Kidney epithelial cell (primary cell): Measurements from ENCODE around the gene FAM83E. TPM values are rescaled to one million over a fixed set of nuclear protein-coding genes. Genes with fewer than 3 reads are reported as not detected.

Source experiments
- DNase-seq: peaks from one replicate; pipeline ENCODE4 v3.0.0-alpha.2; 2010; ENCODE audit warnings: low read depth
- H3K27me3 ChIP-seq: 2 replicates; pipeline ENCODE4 v1.6.0; 2011; ENCODE audit warnings: low read length; ENCODE audit not compliant: control insufficient read depth, insufficient read depth
- H3K36me3 ChIP-seq: 2 replicates; pipeline ENCODE4 v1.5.1; 2011; ENCODE audit warnings: low read length; ENCODE audit not compliant: control insufficient read depth, insufficient read depth
- H3K4me3 ChIP-seq: 2 replicates; pipeline ENCODE4 v1.5.1; 2011; ENCODE audit warnings: low read depth, mild to moderate bottlenecking, control low read depth, low read length
- total RNA-seq: library from RNA; depleted of rRNA; stranded (reverse); fragments of >200 nt; gene quantifications from 2 replicates; pipeline ENCODE4 v1.2.3, GENCODE V29; 2015
- TF ChIP-seq, protein P1 (sequence below): IDR thresholded peaks from 2 replicates; pipeline ENCODE4 v1.5.1; 2011; ENCODE audit warnings: mild to moderate bottlenecking, moderate library complexity, low read length, control low read depth, inconsistent platforms; ENCODE audit not compliant: insufficient read depth, poor library complexity, severe bottlenecking

FAM83E gene
- total RNA-seq, 1 donor from 2014 or later = 0.25 TPM

GRCh38 chr19:48650974-48651682, 36.3 kb upstream of the FAM83E start:
- no peak overlapping the region for H3K4me3 ChIP-seq
- no peaks in the 10 kb centered on the region for H3K36me3 ChIP-seq
- H3K27me3 ChIP-seq = no peaks in the 10 kb centered on the region
- DNase-seq = no peak
- TF ChIP-seq, protein P1, sequence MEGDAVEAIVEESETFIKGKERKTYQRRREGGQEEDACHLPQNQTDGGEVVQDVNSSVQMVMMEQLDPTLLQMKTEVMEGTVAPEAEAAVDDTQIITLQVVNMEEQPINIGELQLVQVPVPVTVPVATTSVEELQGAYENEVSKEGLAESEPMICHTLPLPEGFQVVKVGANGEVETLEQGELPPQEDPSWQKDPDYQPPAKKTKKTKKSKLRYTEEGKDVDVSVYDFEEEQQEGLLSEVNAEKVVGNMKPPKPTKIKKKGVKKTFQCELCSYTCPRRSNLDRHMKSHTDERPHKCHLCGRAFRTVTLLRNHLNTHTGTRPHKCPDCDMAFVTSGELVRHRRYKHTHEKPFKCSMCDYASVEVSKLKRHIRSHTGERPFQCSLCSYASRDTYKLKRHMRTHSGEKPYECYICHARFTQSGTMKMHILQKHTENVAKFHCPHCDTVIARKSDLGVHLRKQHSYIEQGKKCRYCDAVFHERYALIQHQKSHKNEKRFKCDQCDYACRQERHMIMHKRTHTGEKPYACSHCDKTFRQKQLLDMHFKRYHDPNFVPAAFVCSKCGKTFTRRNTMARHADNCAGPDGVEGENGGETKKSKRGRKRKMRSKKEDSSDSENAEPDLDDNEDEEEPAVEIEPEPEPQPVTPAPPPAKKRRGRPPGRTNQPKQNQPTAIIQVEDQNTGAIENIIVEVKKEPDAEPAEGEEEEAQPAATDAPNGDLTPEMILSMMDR = no peak

- Histone ChIP-seq H3K36me3 (no peaks in the 10 kb centered on the region), H3K4me3 (no peak overlapping the region), H3K27me3 (no peaks in the 10 kb centered on the region)
- no peak for DNase-seq
- TF ChIP-seq, protein P1 = no peak
These were observed 33.3 kb upstream of the FAM83E start for GRCh38 chr19:48648134-48648533.

DNA sequence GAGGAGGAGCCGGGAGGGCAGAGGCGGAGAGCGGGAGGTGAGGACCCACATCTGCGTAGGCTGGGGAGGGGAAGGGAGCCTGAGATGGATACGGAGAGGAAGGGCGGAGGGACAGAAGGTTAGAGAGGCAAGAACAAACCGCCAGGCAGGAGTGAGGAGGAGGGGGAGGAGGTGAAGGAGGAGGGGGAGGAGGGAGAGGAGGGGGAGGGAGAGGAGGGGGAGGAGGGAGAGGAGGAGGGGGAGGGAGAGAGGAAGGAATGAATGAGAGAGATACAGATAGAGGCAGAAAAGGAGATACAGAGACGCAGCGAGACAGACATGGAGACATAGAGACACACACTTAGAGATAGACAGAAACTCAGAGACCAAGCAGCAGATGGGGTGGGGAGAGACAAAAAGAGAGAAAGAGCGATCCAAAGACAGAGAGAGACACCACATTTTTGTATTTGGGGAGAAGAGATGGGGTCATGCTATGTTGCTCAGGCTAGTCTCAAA, 31.9 kb upstream of the FAM83E start:
- Histone ChIP-seq H3K27me3 (no peaks in the 10 kb centered on the region), H3K4me3 (no peak overlapping the region), H3K36me3 (no peaks in the 10 kb centered on the region)
- no peak for DNase-seq
- TF ChIP-seq, protein P1 = no peak

GRCh38 chr19:48646001-48646721, 31.3 kb upstream of the FAM83E start, which contains the start of gene CA11:
Gene CA11, minus strand, starts transcription at chr19:48646187. Its CDS starts 555 bp downstream, at chr19:48645632.
- no peak for DNase-seq
- Histone ChIP-seq H3K36me3 (no peaks in the 10 kb centered on the region), H3K27me3 (no peaks in the 10 kb centered on the region), H3K4me3 (peak within 1 kb of the TSS; percentile 52)
- TF ChIP-seq, protein P1 = peak; percentile 97

DNA sequence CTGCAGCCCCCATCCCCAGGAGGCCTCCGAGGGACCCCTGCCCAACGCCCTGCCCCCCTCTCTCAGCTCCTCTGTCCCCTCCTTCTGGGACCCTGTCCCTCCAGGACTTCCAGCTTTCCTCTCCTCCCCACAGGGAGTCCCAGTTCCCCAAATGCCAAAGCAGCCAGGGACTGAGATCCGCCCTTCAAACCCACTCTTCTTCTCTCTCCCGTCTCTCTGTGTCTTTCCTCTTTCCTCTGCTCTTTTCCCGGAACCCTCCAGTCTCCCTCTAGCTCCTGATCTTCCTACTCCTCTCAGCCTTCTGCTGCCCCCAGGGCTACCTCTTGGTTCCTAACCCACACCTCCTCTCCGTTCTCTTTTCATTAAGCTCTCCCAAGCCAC, 30.7 kb upstream of the FAM83E start:
- no peaks in the 10 kb centered on the region for H3K27me3 ChIP-seq
- peak overlapping the region; percentile 52 for H3K4me3 ChIP-seq
- TF ChIP-seq, protein P1 = no peak
- no peaks in the 10 kb centered on the region for H3K36me3 ChIP-seq
- DNase-seq = no peak
